ENCODE results near the gene APC2.
"Not testable (repeated sequence)": the region's sequence is repeated elsewhere in the genome, so short reads cannot be mapped to it uniquely, and the experiment has no call there.

Gene APC2

GRCh38 chr19:1410789-1411188 lies 39.1 kb upstream of the APC2 start:
- H3K4me3 Mint-ChIP-seq: peak overlapping the region; percentile 97
- no peaks in the 10 kb centered on the region for H3K27me3 Mint-ChIP-seq
- peak overlapping the region; percentile 48 for H3K27ac Mint-ChIP-seq
- peaks cover 66% of the 10 kb centered on the region for H3K4me1 Mint-ChIP-seq
- H3K36me3 Mint-ChIP-seq: peaks cover 9% of the 10 kb centered on the region
- no peaks in the 10 kb centered on the region for H3K9me3 Mint-ChIP-seq

DNA sequence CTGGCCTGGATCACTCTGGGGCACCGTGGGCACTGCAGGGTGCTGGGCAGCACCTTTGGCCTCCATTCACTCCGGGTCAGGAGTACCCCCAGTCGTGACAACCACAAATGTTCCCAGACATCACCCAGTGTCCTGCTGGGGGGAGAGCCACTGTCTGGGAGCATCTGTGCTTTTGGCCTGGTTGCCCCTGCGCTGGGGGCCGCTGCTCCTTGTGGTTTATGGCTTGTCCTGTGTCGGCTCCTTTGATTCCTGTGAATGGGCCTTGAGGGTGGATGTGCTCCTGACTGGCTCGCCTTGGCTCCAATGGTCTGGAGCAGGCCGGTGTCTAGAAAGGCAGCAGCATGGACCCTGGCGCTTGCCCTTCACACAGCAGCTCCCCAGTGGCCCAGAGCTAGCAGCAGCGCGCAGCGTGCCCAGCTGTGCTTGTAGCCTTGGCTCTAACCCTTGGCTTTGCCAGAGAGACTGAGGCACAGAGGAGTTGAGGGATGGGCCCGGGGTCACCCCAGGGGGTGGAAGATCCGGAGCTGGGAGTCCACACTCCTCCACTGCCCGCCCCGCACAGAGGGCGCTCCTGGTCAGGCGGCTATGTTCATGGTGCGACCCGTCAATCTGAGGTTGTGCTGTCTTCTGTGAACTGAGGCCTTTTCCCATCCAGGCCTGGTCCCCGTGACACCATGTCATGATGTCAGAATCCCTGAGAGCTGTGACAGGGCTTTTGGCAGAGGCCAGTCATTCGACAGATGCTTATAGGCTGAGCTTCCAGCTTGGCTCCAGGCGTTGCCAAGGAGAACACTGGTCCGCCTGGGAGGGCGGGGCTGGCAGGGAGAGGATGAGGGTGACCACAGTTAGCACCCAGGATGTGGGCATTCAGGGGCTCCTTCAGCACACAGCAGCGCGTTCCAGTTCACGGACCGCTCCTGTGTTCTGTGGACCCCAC lies 38.4 kb upstream of the APC2 start:
- Mint-ChIP-seq H3K36me3 (peaks cover 9% of the 10 kb centered on the region), H3K4me3 (peak overlapping the region; percentile 97), H3K9me3 (no peaks in the 10 kb centered on the region), H3K27ac (peak overlapping the region; percentile 77), H3K4me1 (peaks cover 67% of the 10 kb centered on the region), H3K27me3 (no peaks in the 10 kb centered on the region)

DNA sequence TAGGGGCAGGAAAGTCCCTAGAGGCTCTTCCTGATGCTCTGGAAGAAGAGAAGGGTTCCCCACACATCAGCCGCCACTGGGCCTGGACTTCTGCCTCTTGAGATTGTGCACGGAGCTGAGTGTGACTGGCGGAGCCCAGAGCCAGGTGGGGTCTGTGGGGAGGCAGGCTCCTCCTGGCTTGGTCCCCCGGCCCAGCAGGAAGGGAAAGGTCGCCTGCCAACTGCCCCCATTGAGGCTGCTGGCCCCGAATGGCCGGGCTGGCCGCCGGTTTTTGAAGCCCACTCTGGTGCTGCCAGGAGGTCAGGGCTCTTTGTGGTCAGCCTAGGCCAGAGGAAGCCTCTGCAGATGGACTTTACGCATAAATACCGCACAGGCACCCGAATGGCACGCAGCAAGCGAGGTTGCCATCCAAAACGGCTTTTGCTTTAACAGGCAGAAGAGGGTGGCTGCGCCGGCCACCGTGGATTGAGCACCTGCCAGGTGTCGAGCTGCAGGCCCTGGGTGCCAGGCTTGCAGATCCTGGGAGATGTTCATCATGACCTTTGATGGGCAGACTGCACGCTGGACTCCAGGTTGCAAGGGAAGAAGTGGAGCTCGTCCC lies 37.5 kb upstream of the APC2 start:
- H3K4me1 Mint-ChIP-seq: peaks cover 71% of the 10 kb centered on the region
- H3K27ac Mint-ChIP-seq: peak overlapping the region; percentile 30
- no peak overlapping the region for H3K4me3 Mint-ChIP-seq
- no peaks in the 10 kb centered on the region for H3K9me3 Mint-ChIP-seq
- no peaks in the 10 kb centered on the region for H3K27me3 Mint-ChIP-seq
- H3K36me3 Mint-ChIP-seq: peaks cover 9% of the 10 kb centered on the region

DNA sequence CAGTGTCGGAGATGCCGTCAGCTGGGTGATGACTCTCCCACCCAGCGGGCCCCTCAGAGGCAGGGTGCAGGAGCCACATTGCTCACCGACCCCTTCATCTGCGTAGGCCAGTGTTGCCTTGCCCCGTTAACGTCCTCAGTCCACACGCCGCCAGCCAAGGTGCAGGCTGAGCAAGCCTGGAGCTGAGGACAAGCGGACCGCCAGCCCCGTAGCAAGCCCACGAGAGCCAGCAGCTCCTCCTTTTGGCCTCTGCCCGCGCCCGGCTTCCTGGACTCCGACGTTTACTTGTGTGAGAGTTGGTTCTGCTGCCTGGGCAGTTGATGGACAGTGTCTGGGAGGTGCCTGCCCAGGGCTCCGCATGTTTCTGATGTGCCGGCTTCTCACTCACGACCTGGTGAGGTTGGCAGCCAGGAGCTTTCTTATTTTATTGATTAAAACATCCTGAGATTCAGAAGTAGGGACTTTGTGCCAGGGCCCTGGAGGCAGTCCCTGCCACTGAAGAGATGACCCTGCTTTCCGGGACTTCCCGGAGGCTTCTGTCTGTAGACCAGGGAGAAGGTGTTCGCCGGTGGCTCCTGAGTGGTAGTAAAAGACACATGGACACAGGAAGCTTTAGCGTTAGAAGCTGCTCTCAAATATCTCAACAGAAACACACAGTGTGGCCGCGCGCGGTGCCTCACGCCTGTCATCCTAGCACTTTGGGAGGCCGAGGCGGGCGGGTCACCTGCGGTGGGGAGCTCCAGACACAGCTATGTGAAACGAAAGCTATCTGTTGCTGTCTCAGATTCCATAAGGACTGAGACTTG lies 36.7 kb upstream of the APC2 start:
- H3K4me1 Mint-ChIP-seq: peaks cover 74% of the 10 kb centered on the region
- H3K36me3 Mint-ChIP-seq: peaks cover 9% of the 10 kb centered on the region

GRCh38 chr19:1416014-1416841 lies 33.7 kb upstream of the APC2 start:
- Mint-ChIP-seq H3K36me3 (peaks cover 9% of the 10 kb centered on the region), H3K4me1 (peaks cover 50% of the 10 kb centered on the region), H3K27ac (peak overlapping the region; percentile 62), H3K9me3 (no peaks in the 10 kb centered on the region), H3K27me3 (no peaks in the 10 kb centered on the region), H3K4me3 (peak overlapping the region; percentile 42)

More for the DNA sequence above, 36.7 kb upstream of the APC2 start:
- no peaks in the 10 kb centered on the region for H3K27me3 Mint-ChIP-seq
- peak overlapping the region; percentile 85 for H3K27ac Mint-ChIP-seq
- H3K4me3 Mint-ChIP-seq: no peak overlapping the region
- no peaks in the 10 kb centered on the region for H3K9me3 Mint-ChIP-seq

GRCh38 chr19:1417145-1417544 lies 32.8 kb upstream of the APC2 start:
- H3K27me3 Mint-ChIP-seq: no peaks in the 10 kb centered on the region
- H3K36me3 Mint-ChIP-seq: peaks cover 6% of the 10 kb centered on the region
- peak overlapping the region; percentile 7 for H3K4me3 Mint-ChIP-seq
- peaks cover 40% of the 10 kb centered on the region for H3K4me1 Mint-ChIP-seq
- H3K9me3 Mint-ChIP-seq: no peaks in the 10 kb centered on the region
- peak overlapping the region; percentile 70 for H3K27ac Mint-ChIP-seq

- no peaks in the 10 kb centered on the region for H3K9me3 Mint-ChIP-seq
- peaks cover 6% of the 10 kb centered on the region for H3K36me3 Mint-ChIP-seq
- H3K27ac Mint-ChIP-seq: peak overlapping the region; percentile 70
- peak overlapping the region; percentile 7 for H3K4me3 Mint-ChIP-seq
- H3K4me1 Mint-ChIP-seq: peaks cover 40% of the 10 kb centered on the region
- no peaks in the 10 kb centered on the region for H3K27me3 Mint-ChIP-seq
Measured at GRCh38 chr19:1417681-1418495, 32.0 kb upstream of the APC2 start.

DNA sequence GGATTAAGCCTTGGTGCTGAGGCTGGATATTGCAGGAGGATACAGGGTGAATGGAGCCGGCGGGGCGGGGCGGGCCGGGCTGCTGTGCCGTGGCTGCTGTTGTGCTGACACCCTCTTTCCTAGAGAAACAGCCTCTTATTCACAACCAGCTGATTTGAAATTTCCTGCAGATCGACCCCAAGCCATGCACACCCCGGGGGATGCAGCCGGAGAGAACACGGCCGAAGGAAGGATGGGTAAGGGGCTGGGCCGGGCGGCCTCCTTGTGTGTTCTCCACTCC lies 31.5 kb upstream of the APC2 start:
- no peak overlapping the region for H3K4me3 Mint-ChIP-seq
- H3K9me3 Mint-ChIP-seq: no peaks in the 10 kb centered on the region
- peaks cover 35% of the 10 kb centered on the region for H3K4me1 Mint-ChIP-seq
- no peak overlapping the region for H3K27ac Mint-ChIP-seq
- H3K27me3 Mint-ChIP-seq: no peaks in the 10 kb centered on the region
- H3K36me3 Mint-ChIP-seq: peaks cover 10% of the 10 kb centered on the region

DNA sequence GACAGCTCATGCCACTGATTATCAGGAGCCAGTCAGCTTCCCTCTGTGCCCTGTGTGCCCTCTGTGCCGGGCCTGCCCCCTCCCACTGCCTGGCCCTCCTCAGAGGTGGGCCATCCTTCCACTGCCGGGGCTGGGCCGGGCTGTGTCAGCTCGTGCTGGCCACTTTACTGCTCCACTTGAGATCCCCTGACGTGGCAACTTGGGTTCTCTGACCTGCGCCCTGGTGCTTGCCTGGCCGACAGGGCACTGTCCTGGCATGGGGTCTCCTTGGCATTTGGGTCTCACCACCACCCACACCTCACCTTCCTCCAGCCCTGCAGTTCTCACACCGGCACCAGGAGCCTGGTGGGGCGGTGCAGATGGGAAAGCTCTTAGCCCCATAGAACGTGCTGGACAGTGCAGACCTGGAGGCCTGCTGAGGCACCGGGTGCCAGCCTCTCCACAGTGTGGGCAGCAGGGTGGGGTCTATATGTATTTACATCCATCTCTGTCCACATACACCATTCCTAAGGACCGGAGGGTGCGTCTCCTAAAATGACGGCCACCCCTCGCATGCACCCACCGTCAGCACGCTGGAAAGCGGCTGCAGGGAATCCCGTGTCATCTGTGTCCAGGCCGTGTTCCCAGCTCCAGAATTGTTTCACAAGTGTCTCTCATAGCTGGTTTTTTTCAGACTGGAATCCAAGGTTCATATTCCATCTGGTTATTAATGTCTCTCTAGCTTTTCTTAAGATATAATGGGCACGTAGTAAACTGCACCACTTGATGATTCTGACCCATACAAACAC lies 30.8 kb upstream of the APC2 start:
- H3K4me1 Mint-ChIP-seq: peaks cover 28% of the 10 kb centered on the region
- H3K36me3 Mint-ChIP-seq: peaks cover 10% of the 10 kb centered on the region
- H3K4me3 Mint-ChIP-seq: no peak overlapping the region
- no peak overlapping the region for H3K27ac Mint-ChIP-seq
- no peaks in the 10 kb centered on the region for H3K27me3 Mint-ChIP-seq
- no peaks in the 10 kb centered on the region for H3K9me3 Mint-ChIP-seq

DNA sequence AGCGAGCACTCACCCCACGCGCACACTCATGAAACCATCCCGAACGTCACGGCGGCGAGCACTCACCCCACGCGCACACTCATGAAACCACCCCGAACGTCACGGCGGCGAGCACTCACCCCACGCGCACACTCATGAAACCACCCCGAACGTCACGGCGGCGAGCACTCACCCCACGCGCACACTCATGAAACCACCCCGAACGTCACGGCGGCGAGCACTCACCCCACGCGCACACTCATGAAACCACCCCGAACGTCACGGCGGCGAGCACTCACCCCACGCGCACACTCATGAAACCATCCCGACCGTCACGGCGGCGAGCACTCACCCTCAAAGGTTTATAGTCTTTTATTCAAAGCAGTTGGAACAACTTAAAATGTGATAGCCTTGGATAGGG lies 29.8 kb upstream of the APC2 start:
- H3K4me3 Mint-ChIP-seq, H3K27me3 Mint-ChIP-seq, H3K9me3 Mint-ChIP-seq, H3K27ac Mint-ChIP-seq: not testable (repeated sequence)
- Mint-ChIP-seq H3K36me3 (peaks cover 13% of the 10 kb centered on the region), H3K4me1 (peaks cover 21% of the 10 kb centered on the region)

GRCh38 chr19:1420590-1420989 lies 29.3 kb upstream of the APC2 start:
- H3K36me3 Mint-ChIP-seq: peaks cover 14% of the 10 kb centered on the region

GRCh38 chr19:1421218-1421957 lies 28.5 kb upstream of the APC2 start:
- Mint-ChIP-seq H3K36me3 (peaks cover 12% of the 10 kb centered on the region), H3K9me3 (no peaks in the 10 kb centered on the region), H3K27ac (no peak overlapping the region), H3K4me3 (no peak overlapping the region), H3K4me1 (peaks cover 11% of the 10 kb centered on the region), H3K27me3 (no peaks in the 10 kb centered on the region)

More at GRCh38 chr19:1420590-1420989, 29.3 kb upstream of the APC2 start:
- Mint-ChIP-seq H3K4me3 (no peak overlapping the region), H3K4me1 (peaks cover 16% of the 10 kb centered on the region), H3K27me3 (no peaks in the 10 kb centered on the region), H3K9me3 (no peaks in the 10 kb centered on the region), H3K27ac (no peak overlapping the region)

- Mint-ChIP-seq H3K4me1 (peaks cover 6% of the 10 kb centered on the region), H3K9me3 (no peaks in the 10 kb centered on the region), H3K27me3 (no peaks in the 10 kb centered on the region), H3K4me3 (no peak overlapping the region), H3K36me3 (peaks cover 12% of the 10 kb centered on the region), H3K27ac (no peak overlapping the region)
Measured at GRCh38 chr19:1421958-1422305, 28.0 kb upstream of the APC2 start.

All from activated naive CD4-positive, alpha-beta T cell treated with anti-CD3 and anti-CD28 coated beads, Interleukin-2, amount 50 U/mL, for 24 hours (primary cell).